VCaP (cell line): ENCODE results near the gene SHISAL1.

Experiments used
- H3K27ac ChIP-seq: fragments of 450-650 bp; 2 replicates; pipeline ENCODE4 v1.5.1; 2017
- TF ChIP-seq, protein P1 (sequence below): fragments of 450-650 bp; conservative IDR thresholded peaks from 2 replicates; pipeline ENCODE4 v1.5.1; 2017; ENCODE audit warnings: mild to moderate bottlenecking, moderate library complexity

Gene SHISAL1

DNA sequence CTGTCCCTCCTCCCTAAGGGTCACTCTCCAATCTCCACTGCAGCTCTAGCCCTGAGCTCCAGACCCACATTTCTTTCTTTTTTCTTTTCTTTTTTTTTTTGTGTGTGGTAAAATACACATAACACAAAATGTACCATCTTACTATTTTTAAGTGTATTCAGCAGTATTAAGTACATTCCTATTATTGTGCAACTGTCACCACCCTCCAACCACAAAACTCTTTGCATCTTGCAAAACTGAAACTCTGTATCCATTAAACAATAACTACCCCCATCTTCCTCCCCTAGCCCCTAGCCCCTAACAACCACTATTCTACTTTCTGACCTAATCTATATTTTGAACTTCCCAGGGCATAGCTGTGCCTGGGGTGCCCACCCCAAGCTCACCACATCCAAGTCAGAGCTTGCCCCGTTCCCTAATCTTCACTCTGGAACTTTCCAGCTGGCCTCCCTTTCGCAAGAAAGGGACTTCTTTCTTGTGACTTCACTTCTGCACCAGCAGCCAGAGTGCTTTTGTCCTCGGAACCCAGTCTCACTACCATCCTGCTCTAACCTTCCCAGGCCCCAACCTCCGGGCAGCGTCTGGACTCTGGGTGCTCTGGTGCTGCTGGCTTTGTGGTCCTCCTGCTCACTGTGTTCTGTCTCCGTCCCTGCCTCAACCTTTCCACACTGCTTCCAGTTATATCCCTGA, 101.3 kb downstream of the SHISAL1 start:
- TF ChIP-seq, protein P1, sequence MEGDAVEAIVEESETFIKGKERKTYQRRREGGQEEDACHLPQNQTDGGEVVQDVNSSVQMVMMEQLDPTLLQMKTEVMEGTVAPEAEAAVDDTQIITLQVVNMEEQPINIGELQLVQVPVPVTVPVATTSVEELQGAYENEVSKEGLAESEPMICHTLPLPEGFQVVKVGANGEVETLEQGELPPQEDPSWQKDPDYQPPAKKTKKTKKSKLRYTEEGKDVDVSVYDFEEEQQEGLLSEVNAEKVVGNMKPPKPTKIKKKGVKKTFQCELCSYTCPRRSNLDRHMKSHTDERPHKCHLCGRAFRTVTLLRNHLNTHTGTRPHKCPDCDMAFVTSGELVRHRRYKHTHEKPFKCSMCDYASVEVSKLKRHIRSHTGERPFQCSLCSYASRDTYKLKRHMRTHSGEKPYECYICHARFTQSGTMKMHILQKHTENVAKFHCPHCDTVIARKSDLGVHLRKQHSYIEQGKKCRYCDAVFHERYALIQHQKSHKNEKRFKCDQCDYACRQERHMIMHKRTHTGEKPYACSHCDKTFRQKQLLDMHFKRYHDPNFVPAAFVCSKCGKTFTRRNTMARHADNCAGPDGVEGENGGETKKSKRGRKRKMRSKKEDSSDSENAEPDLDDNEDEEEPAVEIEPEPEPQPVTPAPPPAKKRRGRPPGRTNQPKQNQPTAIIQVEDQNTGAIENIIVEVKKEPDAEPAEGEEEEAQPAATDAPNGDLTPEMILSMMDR: no peak
- no peak overlapping the region for H3K27ac ChIP-seq

DNA sequence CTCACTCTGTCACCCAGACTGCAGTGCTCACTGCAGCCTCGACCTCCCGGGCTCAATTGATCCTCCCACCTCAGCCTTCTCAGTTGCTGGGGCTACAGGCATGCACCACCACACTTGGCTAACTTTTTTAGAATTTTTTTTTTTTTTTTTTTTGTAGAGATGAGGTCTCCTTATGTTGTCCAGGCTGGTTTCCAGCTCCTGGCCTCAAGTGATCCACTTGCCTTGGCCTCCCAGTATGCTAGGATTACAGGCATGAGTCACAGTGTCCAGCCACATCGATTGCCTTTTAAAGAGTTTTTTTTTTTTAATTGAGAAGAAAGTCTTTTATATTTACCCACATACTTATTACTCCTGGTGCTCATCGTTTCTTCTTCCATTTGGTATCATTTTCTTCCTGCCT, 102.0 kb downstream of the SHISAL1 start:
- TF ChIP-seq, protein P1: no peak
- no peak overlapping the region for H3K27ac ChIP-seq

GRCh38 chr22:44209343-44209742, 103.4 kb downstream of the SHISAL1 start:
- H3K27ac ChIP-seq: no peak overlapping the region
- TF ChIP-seq, protein P1: no peak

DNA sequence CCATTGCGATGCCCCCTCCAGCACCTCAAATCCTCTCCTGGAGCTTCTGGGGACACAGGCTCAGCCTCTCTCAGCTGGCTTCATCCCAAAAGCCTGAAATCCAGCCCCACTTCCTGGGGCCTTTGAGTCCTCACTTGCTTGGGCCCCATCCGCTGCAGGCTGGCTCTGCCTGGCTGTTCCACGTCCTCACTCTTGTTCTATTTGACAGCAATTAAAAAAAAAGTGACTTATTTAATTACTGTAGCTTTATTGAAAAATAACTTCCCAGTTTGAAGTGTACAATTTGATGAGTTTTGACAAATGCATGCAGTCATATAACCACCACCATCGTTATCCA, 104.8 kb downstream of the SHISAL1 start:
- no peak overlapping the region for H3K27ac ChIP-seq
- TF ChIP-seq, protein P1: no peak

DNA sequence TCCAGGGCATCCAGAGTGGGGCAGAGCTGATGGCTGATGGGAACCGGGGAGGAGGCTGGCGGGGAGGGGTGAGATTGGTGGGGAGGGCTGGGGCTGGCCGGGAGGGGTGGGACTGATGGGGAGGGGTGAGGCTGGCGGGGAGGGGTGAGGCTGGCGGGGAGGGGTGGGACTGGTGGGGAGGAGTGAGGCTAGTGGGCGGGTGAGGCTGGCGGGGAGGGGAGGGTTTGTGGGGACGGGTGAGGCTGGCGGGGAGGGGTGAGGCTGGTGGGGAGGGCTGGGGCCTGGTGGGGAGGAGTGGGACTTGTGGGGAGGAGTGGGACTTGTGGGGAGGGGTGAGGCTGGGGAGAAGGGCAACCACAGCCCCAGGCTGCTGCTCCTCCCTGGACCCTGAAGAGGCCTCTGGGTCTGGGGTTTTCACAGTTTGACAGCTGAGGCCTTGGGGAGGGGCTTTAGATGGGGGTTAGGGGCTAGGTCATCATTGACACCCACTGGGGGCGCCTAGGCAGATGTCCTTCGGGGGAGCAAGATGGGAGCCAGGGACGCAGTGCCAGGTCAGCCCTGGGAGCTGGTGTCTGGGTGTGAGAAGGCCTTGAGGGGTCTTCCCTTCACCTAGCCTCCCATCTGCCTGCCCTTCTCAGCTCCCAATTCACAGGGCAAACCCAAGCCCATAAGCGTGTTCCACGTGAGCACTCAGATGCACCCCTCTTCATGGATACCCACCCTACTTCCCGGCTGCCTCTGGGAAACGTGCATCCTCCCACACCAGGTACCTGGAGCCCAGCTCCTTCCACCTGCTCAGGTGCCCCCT, 105.4 kb downstream of the SHISAL1 start:
- TF ChIP-seq, protein P1: no peak
- H3K27ac ChIP-seq: no peak overlapping the region

GRCh38 chr22:44206696-44207095, 106.1 kb downstream of the SHISAL1 start:
- TF ChIP-seq, protein P1: no peak
- no peak overlapping the region for H3K27ac ChIP-seq

GRCh38 chr22:44206330-44206645, 106.5 kb downstream of the SHISAL1 start:
- TF ChIP-seq, protein P1: no peak
- H3K27ac ChIP-seq: no peak overlapping the region
